ENCODE data around the gene CTNNA3.
A peak's percentile ranks its signal among the peaks of the same experiment; 100 is the strongest.
"Not testable (repeated sequence)": the region's sequence is repeated elsewhere in the genome, so short reads cannot be mapped to it uniquely, and the experiment has no call there.

The CTNNA3 gene

DNA sequence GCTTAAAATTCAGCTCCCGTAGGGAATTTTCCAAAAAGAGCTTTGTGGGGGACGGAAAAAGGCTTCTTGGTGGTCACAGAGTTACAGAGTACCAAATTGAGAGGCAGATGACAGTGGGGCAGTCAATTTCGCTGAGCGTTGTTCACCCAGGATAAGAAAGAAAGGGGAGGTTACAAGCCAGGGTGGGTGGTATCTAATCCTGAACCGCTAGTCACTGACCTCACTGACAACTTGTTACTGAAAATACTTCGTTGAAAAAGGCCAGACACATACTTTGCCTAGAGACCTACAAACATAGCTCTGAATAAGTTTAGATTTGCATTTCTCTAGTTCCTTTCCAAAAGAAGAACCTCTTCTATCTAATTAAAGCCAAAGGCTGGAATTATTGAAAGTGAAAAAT is at the start of gene CTNNA3:
CTNNA3 (minus strand) TSS at position 167 of the 400 bp plus-strand sequence.
- DNase-seq (ENCODE audit: low read depth): peak; percentile 55

DNA sequence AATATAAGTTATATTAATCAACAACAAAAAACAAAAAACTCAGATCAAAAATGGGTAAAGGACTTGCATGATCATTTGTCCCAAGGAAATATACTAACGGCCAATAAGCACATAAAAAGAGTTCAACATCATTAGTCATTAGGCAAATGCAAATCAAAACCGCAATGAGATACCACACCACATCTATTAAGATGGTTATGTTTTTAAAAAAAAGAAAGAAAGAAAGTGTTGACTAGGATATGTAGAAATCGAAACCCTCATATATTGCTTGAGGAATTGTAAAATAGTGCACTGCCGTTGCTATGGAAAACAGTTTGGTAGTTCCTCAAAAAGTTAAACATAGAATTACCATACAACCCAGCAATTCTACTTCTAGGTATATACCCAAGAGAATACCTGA is 39.4 kb upstream of the CTNNA3 start:
- no peak for DNase-seq (ENCODE audit: low read depth)

DNA sequence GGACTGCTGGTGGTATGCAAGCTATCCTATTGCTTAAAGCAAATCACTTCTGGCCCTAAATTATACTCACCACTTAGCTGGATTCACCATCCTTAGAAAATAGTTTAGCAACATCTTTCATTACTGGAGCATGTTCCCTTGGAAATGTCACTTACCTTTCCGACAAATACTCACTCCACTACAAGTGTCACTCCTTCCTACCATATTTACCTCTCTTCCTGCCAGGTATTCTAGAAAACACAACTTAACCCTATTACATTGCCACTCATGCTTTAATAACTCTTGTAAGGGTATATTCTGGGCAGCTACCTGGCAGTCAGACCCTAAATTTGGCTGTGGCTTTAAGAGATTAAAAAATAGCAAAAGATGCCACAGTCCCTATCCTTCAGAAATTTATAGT is 37.5 kb upstream of the CTNNA3 start:
- no peak for DNase-seq (ENCODE audit: low read depth)

DNA sequence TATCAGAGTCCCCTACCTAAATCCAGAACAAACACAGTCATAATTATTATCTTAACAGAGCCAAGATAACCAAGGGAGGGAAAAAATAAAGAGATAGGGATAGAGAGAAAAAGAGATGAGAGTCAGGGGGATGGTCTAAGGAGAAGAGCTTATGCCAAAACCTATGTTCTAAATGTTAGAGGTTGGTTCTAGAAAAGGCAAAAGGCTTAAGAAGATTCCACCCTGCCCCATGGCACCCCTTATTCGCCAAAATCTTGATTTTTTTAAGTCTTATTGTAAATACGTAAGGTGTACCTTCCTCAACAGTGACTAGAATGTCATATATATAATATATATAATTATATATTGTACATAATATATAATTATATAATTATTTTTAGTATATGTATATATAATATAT is 29.6 kb upstream of the CTNNA3 start:
- no peak for DNase-seq (ENCODE audit: low read depth)

DNA sequence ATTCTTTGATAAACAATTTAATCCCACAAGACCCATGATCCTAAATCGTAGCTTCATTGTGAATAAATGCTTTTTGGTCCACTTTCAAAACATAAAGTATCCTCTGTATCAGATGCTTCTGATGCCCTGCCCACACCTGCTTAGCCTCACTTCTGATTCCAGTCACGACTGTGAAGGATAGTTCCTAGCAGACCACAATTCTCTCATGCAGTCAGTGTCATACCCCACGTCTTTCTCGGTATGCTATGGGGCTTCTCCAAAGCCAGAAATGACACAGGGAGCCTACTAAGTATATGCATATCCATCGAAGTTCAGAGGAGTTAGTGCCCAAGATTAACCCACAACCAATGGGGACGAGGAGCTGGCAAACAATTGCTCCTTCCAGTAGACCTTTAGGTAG is 27.6 kb upstream of the CTNNA3 start:
- DNase-seq (ENCODE audit: low read depth): no peak

DNA sequence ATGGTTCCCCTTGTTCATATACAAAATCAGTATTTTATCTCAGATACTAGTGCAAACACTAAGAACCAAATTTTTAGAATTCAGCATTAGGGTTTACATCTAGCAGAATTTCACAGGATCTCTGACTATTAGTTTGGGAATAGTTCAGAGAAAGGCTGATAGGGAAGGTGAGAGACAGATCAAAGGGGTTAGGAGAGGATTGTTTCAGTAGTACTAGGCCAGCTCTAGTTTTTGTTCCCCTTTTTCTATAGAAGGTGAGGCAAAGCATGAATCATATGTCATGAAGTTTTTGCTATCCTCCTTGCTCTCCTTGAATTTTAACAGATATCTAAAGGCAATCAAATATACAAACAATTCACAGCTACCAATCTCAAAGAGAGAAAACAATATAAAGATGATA is 26.1 kb upstream of the CTNNA3 start:
- DNase-seq (ENCODE audit: low read depth): no peak

DNA sequence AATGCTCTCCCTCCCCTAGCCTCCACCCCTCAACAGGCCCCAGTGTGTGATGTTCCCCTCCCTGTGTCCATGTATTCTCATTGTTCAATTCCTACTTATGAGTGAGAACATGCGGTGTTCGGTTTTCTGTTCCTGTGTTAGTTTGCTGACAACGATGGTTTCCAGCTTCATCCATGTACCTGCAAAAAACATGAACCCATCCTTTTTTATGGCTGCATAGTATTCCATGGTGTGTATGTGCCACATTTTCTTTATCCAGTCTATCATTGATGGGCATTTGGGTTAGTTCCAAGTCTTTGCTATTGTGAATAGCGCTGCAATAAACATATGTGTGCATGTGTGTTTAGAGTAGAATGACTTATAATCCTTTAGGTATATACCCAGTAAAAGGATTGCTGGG is 20.5 kb upstream of the CTNNA3 start:
- DNase-seq (ENCODE audit: low read depth): not testable (repeated sequence)

DNA sequence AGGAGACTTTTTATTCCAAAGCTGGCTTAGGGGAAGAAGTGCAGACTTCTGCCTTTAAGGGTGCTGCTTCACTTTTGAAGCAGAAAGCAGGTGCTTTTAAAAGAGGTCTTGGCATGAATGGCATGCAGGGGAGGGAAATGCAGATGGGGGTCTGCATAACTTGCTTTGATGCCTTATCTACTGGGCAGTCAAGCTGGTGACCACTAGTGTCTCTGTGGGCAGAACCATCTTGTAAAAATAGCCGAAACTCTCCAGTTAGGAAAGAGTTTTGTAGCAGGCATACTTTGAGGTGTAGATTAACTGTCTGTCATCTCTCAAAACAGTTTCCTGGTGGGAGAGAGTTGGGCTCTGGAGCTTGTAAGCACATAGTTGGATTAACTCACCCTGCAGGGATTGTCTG is 9.9 kb upstream of the CTNNA3 start:
- DNase-seq (ENCODE audit: low read depth): no peak

DNA sequence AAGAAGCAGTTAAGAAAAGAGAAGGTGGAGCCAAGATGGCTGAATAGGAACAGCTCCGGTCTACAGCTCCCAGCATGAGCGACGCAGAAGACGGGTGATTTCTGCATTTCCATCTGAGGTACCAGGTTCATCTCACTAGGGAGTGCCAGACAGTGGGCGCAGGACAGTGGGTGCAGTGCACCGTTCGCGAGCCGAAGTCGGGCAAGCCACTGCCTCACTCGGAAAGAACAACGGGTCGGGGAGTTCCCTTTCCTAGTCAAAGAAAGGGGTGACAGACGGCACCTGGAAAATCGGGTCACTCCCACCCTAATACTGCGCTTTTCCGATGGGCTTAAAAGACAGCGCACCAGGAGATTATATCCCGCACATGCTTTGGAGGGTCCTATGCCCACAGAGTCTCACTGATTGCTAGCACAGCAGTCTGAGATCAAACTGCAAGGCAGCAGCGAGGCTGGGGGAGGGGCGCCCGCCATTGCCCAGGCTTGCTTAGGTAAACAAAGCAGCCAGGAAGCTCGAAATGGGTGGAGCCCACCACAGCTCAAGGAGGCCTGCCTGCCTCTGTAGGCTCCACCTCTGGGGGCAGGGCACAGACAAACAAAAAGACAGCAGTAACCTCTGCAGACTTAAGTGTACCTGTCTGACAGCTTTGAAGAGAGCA is 3.7 kb upstream of the CTNNA3 start:
- DNase-seq (ENCODE audit: low read depth): not testable (repeated sequence)

DNA sequence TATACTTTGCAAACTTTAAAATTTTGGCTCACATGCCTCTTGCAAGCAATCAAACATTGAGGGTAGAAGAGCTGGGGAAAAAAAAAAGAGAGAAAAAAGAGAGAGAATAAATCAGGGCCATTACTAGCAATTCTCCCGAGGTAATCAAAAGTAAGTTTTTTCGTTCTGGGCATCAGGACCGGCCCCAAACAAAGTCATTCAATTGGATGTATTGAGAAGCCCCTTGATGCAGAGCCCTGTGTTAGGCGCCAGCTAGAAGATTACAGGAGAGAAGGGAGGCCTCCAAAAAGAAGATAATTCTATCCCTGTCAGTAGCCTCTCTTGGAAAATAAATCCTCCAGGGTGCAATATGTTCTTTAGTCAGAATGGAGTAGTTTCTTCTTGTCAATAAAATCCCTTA is 2.2 kb upstream of the CTNNA3 start:
- DNase-seq (ENCODE audit: low read depth): no peak

DNA sequence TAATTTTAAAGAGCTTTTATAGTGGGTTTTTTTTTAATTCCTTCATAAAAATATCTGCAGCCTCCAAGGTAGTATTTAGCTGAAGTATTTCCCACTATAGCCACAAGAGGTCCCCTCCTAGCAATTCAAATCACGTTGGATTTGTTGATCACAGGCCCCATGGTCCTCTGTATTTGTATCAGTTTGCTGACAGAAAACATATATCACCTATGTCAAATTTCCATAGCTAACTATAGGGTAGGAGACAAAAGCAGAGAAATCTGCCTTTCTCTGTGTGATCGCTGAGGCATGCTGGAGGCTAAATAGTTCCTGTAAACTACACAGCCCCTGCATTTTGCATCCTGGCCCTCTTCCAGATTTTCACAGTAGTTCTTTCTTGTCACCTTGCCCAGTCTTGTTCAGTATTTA is 1.7 kb upstream of the CTNNA3 start:
- peak; percentile 54 for DNase-seq (ENCODE audit: low read depth)

DNA sequence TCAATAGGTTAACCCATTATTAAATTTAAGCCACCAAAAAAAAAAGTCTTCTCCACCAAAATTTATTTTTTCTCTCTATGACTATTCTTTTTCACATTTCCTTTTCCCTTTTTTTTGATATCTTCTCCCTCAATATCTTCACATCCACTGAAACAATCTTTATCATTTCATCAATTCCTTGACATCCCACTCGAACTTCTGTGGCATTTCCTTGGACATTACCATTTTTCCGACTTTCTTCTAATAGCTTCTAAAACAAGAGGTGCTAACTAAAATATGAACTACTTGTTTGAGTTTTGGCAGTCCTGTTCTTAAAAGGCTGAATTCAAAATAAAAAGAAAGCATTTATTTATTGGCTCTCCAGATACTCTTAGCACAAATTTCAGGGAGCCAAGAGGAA is 684 bp upstream of the CTNNA3 start:
- no peak for DNase-seq (ENCODE audit: low read depth)

DNA sequence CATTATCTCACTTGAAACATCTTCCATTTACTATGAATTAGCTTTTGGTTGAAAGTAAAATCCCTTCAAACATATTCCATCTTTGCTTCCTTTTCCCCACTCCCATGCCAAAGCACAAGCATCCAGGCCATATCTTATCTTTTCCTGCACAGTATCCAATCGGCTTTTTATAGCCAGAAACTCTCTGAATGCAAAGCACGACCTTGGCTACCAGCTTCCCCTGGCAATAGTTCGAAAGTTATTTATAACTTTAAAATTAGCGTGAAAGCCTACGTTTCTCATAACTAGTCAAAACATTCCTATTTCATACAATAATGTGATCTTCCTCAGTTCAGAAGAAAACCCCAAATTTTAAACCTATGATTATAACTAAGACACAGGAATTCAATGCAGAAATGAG is 440 bp downstream of the CTNNA3 start:
- DNase-seq (ENCODE audit: low read depth): no peak

DNA sequence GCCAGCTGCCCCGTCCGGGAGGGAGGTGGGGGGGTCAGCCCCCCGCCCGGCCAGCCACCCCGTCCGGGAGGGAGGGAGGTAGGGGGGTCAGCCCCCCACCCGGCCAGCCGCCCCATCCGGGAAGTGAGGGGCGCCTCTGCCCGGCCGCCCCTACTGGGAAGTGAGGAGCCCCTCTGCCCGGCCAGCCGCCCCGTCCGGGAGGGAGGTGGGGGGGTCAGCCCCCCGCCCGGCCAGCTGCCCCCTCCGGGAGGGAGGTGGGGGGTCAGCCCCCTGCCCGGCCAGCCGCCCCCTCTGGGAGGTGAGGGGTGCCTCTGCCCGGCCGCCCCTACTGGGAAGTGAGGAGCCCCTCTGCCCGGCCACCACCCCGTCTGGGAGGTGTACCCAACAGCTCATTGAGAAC is 4.1 kb downstream of the CTNNA3 start:
- not testable (repeated sequence) for DNase-seq (ENCODE audit: low read depth)

DNA sequence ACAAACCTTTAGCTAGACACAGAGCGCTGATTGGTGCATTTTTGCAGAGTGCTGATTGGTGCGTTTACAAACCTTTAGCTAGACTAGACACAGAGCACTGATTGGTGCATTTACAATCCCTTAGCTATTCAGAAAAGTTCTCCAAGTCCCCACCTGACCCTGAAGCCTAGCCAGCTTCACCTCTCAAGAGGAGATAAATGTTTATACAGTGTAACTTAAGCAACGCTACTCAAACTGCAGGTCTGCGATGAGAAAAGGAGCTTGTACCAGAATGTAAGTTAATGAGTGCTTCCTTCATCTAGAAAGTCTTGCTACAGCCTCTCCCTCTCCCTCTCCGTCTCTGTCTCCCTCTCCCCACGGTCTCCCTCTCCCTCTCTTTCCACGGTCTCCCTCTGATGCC is 5.5 kb downstream of the CTNNA3 start:
- DNase-seq (ENCODE audit: low read depth): not testable (repeated sequence)

DNA sequence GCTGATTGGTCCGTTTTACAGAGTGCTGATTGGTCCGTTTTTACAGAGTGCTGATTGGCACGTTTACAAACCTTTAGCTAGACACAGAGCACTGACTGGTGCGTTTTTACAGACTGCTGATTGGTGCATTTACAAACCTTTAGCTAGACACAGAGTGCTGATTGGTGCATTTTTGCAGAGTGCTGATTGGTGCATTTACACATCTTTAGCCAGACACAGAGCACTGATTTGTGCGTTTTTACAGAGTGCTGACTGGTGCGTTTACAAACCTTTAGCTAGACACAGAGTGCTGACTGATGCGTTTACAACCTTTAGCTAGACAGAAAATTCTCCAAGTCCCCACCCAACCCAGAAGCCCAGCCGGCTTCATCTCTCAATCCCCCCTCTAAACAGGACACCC is 11.9 kb downstream of the CTNNA3 start:
- DNase-seq (ENCODE audit: low read depth): not testable (repeated sequence)

DNA sequence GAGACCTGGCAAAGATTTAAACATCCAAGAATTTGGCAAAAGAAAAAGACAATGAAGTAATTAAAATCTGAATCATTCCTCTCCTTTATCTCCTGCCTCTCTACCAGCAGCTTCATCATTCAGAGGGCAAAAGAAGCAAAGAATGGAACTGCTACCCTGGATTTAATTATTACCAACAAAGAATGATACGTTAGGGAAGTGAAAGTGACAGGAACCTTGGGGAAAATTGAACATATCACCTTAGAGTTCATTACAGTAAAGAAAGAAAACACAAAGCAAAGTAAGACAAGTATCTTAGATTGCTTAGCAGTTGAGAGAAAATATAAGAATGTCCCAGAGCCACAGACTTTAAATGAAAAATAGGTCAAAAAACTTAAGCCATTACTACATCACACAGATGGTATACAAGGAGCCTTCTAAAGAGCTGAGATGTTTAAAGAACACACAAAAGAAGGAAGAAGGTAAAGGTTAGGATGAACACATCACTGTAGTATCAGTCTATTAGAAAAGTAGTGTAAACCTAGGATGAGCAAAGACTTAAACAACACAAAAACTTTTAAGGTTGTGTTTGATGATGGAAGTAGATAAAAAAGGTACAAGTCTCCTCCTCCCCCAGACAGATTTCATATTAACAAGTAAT is 17.5 kb downstream of the CTNNA3 start:
- DNase-seq (ENCODE audit: low read depth): no peak

DNA sequence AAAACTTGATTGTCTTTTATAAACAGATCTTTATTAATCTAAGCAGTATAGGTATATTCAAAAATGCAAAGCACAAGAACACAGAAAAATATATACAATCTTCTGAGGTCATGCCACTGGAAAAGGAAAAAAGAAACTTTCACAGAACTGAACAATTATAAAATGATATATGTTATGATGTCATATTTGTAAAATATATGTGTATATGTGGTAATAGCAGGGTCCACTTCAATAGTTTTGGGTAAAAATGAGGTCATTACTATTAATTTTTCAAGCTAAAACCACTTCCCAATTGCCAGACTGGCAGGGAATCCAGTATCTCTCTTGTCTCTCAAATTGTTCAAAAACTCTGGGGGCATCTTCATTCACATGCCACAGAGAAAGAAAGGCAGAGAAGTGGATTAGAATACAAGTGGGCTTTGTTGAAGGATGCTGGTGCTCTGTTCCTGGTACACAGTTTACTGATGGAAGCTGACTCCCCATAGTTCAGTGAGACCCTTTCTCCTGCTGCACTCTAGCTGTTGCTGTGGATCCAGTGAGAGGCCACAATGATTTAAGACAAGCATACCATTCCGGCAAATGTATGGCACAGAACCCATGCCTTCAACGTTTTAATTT is 19.7 kb downstream of the CTNNA3 start:
- no peak for DNase-seq (ENCODE audit: low read depth)

DNA sequence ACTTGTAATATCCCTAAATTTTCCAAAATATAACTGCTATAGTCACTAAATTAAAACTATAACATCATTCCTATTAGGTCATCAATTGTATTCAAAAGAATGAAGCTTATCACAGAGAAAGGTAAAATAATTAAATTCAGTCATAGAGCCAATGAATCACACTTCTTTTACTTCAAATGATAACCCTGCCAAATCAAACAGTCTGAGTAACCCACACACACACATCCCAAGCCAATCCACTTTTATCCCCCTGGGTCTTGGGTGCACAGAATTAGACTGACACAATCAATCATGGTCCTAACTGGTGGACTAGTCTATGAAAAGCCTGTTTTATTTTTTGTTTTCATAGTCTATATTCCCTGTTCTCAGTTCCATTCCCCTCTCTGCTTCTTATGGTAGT is 25.6 kb downstream of the CTNNA3 start:
- no peak for DNase-seq (ENCODE audit: low read depth)

DNA sequence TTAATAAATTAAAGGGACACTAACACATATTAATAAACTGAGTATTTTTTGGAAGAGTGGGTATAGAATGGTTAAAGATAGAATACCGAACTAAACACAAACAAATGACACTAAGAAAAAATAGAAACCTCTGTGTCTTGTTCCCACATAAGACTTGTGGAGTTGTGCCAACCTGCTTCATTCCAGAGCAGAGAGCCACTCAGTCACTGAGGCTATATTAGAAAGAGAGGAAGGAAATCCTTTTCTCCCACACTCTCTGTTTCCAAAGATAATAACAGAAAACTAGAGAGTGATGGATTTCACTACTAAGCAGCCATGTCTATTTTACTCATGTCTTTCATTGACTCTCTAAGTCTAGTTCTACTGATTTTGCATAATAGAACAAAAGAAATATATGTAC is 26.0 kb downstream of the CTNNA3 start:
- DNase-seq (ENCODE audit: low read depth): peak; percentile 29

DNA sequence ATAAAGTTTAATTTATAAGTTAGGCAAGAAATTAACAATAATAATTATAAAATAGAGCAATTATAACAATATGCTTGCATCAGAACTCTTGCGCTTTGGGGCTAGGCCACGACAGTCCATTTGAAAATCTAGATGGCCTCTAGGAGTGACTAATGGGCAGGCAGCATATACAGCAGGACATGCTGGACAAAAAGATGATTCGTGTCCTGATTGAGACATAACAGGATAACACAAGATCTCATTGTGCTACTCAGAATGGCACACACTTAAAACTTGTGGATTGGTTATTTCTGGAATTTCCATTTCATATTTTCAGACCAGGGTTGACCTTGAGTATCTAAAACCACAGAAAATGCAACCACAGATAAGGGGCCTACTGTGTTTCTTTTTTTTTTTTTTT is 27.5 kb downstream of the CTNNA3 start:
- peak; percentile 94 for DNase-seq (ENCODE audit: low read depth)

DNA sequence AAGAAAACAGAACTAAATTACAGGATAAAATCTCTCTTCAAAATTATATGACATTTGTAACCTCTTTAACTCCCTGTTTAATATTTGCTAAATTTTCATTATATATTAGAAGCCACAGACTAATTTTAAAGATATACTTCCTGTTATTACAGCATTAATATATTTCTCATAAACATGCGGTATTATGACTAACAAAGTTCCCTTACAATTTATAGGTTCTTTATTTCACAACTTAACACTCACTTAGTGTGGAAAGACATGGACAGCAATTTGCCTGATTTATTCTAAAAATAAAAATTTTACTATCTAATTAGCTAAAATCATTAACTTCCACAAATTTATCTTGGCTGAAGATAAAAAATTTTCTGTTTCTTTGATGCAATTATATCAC is 29.0 kb downstream of the CTNNA3 start:
- peak; percentile 31 for DNase-seq (ENCODE audit: low read depth)

DNA sequence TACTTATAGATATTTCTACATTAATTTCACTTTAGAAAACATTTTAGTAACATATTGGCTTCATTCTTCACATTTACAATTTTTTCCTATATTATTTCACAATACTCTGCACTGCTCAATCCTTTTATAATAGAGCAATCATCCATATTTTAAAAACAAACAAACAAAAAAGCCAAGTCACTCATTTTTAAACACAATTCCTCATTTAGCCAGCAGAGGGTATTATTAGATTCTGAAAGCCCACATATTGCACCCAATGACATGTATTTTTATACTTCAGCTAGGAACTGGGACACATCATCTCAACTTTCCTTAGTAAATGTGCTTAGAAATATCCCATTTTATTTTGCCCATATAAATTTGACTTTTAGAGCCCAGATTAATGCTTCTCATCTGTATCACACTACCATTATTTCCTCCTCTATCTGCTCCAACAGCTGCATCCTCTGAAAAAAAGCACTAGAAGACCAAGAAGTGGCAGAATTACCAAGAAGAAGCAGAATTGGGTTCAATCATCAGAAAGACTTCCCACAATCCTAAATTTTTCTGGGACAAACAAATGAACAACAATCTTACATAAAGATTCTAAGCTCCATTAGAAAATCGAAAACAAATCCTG is 29.5 kb downstream of the CTNNA3 start:
- peak; percentile 57 for DNase-seq (ENCODE audit: low read depth)

Measured in amniotic epithelial cell (primary cell).